ENCODE data around the gene MISP3. TPM values are rescaled to one million over a fixed set of nuclear protein-coding genes. Genes with fewer than 3 reads are reported as not detected.

MISP3 gene
- total RNA-seq, 1 experiment from 2014 or later: 3.3 TPM

- DNase-seq (ENCODE audit: low spot score): no peak
Measured at GRCh38 chr19:14053500-14053899, 19.1 kb upstream of the MISP3 start.

DNA sequence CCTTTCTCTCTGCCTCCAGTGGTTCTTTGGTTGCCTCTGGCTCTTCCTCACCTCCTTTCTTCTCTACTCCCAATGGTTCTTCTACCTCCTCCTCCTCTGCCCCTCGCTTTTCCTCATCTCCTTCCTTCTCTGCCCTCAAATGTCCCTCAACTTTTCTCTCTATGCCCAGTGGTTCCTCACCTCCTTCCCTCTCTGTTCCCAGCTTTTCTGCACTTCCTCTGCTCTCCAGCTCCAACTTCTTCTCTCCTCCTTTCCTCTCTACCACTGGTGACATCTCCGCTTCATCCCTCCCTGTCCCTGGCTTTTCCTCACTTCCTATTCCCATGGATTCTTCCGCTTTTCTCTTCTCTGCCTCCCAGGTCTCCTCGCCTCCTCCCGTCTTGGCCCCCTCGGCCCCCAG is 18.5 kb upstream of the MISP3 start:
- no peak for DNase-seq (ENCODE audit: low spot score)

DNA sequence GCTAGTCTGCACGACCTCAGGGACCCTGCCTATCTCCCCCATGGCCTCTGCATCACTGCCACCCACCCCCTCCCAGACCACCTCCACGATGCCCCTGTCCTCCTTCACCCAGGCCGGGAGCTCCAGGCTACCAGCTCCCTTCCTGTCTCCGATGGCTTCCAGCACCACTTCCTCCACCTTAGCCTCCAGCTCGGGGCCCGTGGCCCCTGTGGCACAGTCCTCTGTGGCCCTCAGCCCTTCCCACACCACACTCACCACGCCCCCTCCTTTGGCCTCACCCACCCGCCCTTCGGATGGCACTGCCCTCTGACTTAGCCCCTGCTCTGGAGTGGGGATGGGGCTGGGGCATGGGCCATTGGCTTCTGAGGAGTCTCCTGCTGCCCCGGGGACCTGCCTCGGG is 17.9 kb upstream of the MISP3 start:
- no peak for DNase-seq (ENCODE audit: low spot score)

DNA sequence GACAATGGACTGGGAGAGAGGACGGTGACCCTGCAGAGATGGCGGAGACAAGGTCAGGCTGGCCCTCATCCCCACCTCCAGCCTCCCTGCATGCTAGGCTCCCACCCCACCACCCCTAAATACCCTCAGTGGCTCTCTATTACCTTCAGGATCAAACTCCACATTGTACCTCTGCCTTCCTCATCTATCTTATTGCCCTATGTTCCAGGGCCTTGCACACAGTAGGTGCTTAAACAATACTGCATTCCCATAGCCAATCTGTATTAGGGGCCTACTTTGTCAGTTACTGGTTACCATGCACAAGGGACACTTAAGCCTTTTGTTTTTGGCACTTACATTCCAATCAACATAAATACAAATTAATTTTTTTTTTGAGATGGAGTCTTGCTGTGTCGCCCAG is 17.2 kb upstream of the MISP3 start:
- no peak for DNase-seq (ENCODE audit: low spot score)

- DNase-seq (ENCODE audit: low spot score): no peak
Measured at GRCh38 chr19:14056069-14056666, 16.4 kb upstream of the MISP3 start.

GRCh38 chr19:14056741-14057356 is 15.7 kb upstream of the MISP3 start:
- DNase-seq (ENCODE audit: low spot score): no peak

DNA sequence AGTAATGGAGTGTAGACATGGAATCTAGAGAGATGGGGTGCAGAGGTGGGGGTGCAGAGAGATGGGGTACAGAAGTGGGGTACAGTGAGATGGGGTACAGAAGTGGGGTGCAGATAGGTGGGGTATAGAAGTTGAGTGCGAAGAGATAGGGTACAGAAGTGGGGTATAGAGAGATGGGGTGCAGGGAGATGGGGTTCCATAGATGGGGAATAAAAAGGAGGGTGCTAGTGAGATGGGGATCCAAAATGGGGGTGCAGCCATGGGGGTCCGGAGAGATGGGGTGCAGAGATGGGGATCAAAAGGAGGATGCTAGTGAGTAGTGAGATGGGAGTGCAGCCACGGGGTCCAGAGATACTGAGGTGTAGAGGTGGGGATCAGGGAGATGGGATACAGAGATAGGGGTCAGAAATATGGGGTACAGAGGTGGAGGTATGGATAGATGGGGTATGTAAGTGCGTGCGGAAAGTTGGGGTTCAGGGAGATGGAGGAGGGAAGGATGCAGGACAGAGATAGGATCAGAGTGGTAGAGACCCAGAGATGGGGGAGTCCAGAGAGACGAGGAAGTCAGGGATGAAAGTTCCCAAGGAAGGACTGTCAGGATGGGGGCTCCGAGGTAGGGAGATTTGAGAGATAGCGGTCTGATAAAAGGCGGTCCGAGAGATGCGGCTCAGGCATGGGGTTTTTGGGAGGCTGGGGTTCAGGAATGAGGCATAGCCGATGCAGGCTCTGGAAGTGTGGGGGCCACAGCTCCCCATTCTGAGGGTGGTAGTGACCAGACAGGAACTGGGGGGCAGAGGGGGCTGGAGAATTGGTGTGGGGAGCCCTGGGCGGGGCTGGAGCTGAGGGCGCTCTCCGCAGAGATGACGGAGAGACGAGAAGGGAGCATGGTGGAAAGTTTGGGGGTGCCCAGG is 14.1 kb upstream of the MISP3 start:
- DNase-seq (ENCODE audit: low spot score): no peak

GRCh38 chr19:14059093-14059480 is 13.5 kb upstream of the MISP3 start:
- no peak for DNase-seq (ENCODE audit: low spot score)

DNA sequence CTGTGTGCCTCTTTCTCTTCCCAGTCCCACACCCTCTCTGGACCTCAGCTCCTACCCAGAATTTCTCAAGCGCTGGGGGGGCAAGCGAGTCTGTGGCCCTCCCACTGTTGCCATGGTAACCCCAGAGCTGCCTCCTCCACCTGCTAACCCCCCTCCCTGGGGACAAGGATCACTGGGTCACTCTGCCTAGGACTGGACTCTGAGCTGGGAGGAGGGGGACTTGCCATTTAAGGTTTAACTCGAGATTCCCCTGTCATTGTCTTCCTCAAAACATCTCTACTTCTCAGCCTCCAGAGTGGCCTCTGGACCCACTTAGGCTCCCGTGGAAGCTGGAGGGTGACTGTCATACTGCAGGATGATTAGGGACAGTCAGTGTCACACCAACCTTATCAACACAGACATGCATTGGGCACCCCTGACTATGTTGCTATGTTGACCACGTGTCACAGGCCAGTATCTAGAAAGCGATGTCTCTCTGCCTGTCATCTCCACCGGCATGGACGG is 12.9 kb upstream of the MISP3 start:
- DNase-seq (ENCODE audit: low spot score): no peak

DNA sequence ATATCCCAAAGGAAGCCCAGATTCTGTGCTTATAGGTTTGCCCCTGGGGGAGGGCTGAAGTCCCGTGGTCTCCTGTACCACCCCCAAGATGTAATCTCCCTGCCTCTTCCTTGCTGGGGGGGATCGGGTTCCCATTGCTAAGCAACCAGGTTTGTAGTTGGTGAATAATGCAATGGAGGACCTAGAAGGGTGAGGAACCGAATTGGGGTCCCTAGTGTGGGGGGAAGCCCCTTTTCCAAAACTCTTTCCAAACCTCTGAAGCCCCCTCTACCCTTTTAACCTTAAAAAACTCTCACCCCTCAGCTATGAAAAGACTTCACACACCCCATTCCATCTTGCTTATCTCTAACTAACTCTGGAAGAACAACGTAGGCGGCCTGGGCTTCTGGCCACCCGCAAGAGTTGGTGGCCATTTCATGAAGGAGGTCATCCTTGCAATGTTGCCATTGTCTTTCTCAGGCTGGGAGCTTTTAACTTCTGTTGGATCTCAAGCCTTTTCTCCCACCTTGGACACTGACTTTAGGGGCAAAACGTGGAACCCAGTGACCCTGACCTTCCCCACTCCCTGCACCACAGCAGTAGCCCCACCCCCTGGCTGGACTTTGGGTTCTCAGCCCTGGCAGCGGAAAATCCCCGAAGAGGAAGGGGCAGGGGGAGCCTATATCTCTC is 11.4 kb upstream of the MISP3 start:
- no peak for DNase-seq (ENCODE audit: low spot score)

GRCh38 chr19:14061751-14062557 is 10.6 kb upstream of the MISP3 start, which contains the start of gene PALM3:
TSS of gene PALM3 (minus strand) at chr19:14062076. CDS start at chr19:14061980, 96 bp downstream.
- no peak for DNase-seq (ENCODE audit: low spot score)

DNA sequence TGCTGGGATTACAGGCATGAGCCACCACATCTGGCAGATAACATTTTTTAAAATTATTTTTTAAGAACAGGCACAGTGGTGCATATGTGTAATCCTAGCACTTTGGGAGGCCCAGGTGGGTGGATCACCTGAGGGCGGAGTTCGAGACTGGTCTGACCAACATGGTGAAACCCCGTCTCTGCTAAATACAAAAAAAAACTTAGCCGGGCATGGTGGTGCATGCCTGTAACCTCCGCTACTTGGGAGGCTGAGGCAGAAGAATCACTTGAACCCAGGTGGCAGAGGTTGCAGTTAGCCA is 10.1 kb upstream of the MISP3 start:
- no peak for DNase-seq (ENCODE audit: low spot score)

- no peak for DNase-seq (ENCODE audit: low spot score)
Measured at GRCh38 chr19:14063105-14063504, 9.5 kb upstream of the MISP3 start.

DNA sequence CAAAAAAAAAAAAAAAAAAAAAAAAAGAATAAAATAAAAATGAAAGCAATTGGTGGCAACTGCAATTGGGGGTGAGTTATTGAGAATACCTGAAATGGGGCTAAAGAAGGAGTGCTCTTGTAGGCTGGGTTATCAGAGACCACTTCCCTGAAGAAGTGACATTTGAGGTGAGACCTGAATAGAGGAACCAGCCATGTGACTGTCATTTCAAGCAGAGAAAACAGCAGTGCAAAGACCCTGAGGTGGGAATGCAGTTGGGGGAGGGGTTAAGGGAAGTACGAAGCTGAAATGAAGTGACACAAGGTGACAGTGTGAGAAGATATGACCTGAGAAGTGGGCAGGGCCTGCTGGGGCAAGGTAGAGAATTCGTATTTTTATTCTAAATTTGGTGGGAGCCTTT is 6.5 kb upstream of the MISP3 start:
- no peak for DNase-seq (ENCODE audit: low spot score)

GRCh38 chr19:14070268-14071050 is 2.1 kb upstream of the MISP3 start:
- DNase-seq (ENCODE audit: low spot score): no peak

DNA sequence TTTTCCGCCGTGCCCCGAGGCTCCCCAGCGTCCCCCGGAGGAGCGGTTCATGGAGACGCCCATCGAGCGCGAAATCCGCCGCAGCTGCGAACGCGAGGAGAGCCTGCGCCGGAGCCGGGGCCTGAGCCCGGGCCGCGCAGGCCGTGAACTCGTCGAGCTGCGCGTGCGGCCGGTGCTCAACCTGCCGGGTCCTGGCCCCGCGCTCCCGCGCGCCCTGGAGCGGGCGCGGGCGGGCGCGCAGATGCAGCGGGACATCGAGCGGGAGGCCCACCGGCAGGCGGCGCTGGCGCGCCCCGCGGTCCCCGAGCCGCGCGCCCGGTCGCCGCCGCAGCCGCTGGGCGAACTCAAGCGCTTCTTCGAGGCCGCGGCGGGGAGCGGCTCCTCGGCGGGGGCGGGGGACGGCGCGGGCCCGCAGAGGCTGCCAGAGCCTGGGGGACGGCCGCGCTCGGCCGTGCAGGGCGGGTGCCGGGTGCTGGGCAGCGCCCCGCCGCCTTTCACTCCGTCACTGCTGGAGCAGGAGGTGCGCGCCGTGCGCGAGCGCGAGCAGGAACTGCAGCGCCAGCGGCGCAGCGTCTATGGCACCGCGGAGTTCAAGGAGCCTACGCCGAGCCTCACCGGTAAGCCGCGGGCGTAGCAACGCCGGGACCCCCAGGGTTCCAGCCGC is 807 bp downstream of the MISP3 start:
- DNase-seq (ENCODE audit: low spot score): peak; percentile 73

GRCh38 chr19:14073925-14074838 is 1.6 kb downstream of the MISP3 start:
- DNase-seq (ENCODE audit: low spot score): no peak

GRCh38 chr19:14078411-14078810 is 5.8 kb downstream of the MISP3 start:
- DNase-seq (ENCODE audit: low spot score): no peak
